Daoy (cell line): ENCODE results near the gene CSNK1E. TPM values are rescaled to one million over a fixed set of nuclear protein-coding genes. Genes with fewer than 3 reads are reported as not detected.
A peak's percentile ranks its signal among the peaks of the same experiment; 100 is the strongest.

Source experiments
- DNase-seq: peaks from one replicate; pipeline ENCODE4 v3.0.0-alpha.2; 2015; ENCODE audit warnings: low read depth
- total RNA-seq: library from RNA; depleted of rRNA; stranded (reverse); fragments of >200 nt; shearing (Covaris generic); gene quantifications from 2 replicates; pipeline ENCODE4 v1.2.3, GENCODE V29; 2014

CSNK1E gene
- total RNA-seq, 1 experiment from 2014 or later, result 62.7 TPM

DNA sequence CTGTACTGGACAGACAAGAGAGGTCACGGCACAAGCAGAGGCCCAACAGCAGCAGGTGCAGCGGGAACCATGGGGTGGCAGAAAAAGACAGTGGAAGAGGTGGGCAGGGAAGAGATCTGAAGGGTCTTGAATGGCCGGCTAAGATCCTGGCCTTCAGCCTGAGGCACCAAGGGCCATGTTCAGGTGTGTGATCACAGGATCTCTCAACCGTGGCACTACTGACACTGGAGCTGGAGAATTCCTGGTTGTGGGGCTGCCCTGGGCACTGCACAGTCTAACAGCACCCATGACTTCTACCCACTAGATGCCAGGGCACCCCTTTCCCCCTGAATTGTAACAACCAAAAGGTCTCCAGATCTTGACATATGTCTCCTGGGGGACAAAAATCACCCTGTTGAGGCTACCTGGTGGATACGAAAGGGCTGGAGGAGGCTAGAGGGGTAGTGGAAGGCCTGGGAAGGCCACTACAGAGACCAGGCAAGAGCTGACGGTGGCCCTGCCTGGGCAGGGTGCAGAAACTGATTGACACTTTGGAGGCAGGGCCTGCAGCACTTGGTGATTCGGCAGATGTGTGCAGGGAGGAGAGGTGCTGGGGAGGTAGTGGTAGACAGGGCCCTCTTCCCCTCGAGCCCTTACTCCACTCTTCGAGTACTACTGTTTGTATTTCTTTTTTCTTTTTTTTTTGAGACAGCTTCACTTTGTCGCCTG, 8.3 kb downstream of the CSNK1E start:
- no peak for DNase-seq

DNA sequence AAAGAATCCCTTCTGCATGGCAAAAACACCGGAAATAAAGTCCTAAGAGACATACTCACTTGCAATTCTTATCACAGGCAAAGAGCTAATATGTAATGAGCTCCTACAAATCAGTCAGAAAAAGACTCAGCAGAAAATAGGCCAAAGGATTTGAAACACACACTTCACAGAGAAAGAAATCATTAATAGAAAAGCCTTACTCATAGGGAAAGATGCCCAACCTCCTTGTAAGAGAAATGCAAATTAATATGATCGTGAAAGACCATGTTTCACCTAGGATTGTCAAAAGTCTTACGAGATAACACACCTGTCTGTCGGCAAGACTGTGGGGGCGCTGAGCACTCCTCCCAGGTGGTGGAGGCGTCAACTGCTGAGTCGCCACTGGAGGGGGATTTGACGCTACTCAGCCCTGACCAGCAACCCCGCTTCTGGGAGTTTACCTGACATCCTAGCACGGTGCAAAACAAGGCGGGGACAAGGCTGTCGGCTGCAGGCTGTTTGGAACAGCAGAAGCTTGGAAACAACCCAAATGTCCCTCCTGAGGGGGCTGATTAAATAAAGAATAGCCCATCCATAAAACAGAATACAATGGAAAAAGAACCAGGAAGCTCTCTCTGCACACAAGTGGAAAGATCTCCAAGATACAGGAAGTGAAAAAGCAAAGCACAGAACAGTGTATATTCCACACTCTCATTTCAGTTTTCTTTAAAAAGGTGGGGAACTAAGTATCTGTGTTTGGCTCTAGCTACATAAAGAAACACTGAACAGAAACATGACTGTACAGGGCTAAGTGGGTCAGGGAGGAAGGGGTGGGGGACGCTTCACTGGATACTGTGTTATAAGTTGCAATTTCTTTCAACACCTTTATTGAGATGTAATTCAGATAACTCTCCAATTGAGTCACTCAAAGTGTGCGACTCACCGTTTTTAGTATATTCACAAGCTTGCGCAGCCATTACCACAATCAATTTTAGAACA, 11.5 kb downstream of the CSNK1E start:
- DNase-seq, result no peak

DNA sequence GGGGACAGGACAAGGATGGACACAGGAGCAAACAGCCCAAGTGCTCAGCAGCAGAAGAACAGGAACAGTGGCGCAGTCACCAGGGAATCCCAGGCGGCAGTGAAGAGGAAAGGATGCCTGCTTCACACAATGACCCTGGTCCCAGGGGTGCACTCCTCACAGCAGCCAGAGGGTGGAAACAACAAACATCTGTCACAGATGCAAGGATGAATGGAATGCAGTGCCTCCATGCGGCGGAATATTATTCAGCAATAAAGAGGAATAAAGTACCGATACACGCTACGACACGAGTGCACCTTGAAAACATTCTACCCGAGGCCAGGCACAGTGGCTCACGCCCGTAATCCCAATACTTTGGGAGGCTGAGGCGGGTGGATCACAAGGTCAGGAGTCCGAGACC, 12.7 kb downstream of the CSNK1E start:
- DNase-seq, result no peak

DNA sequence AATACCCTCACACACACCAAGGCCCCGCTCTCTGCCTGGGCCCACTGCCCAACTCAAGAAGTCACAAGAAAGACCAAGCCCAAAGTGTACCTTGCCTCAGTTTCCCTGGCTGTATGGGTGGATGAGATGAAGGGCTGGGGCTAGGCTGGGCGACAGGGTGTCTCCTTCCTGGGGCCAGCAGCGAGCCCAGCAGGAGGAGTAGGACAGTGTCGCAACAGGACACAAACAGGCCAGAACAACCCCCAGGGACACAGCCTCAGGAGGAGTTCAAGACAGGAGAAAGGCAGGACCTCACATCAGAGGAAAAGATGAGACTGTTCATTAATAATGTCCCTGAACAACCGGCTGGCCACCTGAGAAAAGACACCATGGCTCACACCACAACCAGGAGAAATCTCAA, 13.3 kb downstream of the CSNK1E start:
- DNase-seq, result no peak

DNA sequence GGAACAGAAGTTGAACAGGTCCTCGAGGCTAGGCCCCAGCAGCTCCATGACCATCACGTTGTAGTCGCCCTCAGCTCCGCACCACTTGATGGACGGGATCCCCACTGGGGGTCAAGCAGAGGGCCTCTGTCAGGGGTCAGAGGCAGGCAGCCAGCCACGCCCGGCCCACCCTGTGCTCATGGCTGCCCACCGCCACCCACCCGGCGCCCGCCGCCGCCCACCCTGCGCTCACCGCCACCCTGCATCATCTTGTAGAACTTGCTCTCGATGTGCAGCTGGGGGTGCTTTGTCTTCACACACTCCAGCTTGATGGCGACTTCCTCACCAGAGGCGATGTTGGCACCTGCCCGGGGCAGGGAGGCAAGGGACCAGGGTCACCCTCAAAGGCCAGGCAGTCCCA, 14.3 kb downstream of the CSNK1E start:
- no peak for DNase-seq

DNA sequence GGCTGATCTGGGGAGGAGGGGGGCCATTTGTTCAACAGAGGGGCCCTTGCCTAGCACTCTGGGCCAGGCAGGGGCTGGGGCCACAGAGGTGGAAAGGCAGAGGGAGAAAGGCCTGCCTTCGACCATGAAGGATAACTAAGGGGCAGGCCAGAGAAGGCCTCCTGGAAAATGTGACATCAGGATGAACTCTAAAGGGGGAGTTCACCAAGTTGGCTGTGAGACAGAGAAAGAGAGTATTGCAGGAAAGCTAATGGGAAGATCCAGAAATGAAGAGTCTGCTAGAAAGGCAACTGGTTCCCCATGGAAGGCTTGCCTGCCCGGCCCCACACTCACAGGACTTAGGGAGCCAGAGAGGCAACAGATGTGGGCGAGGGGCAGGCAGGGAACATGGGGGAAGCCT, 16.3 kb downstream of the CSNK1E start:
- DNase-seq, result no peak

DNA sequence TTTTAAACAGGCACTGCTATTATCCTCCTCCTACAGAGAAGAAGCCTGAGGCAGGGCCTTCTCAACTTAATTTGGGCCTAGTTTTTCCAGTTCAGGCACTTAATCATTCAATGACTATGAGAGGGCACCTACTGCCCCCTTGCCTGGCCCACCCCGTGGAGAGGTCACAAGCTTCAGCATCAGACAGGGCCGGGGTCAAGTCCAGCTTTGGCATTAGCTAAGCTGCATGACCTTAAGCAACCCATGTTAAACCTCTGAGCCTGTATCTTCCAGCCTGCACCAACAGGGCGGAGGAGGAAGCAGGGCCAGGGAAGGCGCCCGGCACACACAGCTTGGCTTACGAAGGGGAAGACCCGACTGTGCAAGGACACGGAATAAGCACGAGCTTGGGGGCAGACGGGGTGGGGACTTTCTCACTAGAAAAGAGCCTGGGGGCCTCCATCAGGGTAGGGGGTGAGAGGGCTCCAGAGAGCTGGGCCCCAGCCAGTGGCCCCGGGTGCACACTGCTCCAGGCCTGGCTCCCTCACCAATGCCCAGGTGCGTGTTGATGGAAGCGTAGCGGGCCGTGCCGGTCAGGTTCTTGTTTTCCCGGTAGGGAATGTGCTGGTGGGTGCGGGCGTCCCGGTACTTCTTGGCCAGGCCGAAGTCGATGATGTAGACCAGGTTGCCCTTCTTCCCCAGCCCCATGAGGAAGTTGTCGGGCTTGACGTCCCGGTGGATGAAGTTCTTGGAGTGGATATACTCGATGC, 16.9 kb downstream of the CSNK1E start:
- DNase-seq, result no peak

DNA sequence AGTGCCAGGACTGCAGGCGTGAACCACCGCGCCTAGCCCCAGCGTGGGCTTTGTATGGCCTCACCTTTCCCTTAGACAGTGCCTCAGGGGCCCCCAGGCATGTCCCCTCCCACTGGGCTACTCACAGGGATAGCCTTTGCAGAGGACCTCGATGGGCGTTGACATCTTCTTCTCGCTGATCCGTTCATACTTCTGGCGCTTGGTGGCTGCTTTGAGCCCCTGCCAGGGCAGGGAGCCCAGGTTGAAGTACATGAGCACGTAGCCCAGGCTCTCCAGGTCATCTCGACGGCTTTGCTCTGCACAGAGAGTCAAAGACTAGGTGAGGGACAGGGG, 17.5 kb downstream of the CSNK1E start:
- no peak for DNase-seq

DNA sequence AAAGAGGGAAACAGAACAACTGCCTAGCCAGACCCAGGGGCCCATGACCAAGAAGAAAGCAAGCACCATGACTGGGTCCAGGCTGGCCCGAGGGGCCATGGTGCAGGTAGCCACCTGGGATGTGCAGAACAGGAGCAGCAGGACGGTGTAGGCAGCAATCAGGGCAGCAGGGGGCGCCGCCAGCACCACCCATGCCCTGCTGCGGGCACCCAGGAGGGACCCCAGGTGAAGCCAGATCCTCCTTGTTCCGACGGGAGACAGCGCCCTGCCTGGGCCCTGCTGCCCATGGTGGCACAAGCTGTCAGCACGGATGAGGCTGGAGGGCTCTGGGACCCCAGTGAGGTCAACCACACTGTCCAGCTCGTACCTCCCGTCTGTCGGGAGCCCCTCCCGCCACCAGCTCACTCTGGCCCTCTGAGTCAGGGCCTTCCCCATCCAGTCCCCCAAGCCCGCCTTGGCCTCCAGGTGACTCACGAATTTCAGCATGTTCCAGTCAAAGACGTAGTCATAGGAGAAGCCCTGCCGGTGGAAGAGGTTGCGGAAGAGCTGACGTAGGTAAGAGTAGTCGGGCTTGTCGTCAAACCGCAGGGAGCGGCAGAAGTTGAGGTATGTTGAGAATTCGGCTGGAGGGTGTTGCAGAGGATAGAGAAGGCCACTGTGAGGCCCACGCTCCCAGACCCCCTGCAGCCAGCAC, 18.8 kb downstream of the CSNK1E start:
- DNase-seq, result peak; percentile 51

DNA sequence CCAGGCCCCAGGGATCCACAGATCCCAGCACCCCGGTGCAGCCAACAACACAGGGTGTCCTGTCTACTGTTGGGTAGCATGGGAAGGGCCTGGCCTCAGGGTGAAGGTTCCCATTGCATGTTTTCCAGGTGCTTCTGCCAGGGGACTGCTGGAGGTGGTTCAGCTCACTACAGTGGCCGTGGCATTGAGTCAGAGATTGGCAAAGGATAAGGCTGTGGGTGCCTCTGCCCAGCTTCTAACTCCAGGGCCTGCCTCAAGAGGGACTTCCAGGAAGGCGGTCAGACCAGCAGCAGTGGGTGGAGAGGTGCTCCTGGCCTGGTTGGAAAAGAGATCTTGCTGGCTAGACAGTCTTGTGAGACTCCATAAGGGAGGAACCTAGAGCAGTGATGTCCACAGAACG, 20.9 kb downstream of the CSNK1E start:
- DNase-seq, result no peak

DNA sequence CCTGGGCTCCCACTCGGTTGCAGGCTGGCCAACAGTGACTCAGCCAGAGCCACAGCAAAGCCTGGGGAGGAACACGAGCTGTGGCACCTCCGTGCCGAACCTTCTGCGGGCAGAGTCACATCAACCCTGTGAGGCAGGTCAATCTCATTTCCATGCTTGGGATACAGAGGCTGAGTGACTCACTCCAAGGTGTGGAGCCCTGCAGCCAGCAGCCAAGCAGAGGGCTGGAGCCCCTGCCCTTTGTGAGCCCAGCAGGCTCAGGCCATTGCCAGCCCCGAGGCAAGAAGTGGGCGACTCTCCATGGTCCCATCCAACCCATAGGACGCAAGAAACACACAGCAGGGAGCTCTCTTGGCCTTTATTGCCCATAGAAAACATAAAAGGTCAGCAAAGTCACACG, 21.4 kb downstream of the CSNK1E start:
- no peak for DNase-seq

DNA sequence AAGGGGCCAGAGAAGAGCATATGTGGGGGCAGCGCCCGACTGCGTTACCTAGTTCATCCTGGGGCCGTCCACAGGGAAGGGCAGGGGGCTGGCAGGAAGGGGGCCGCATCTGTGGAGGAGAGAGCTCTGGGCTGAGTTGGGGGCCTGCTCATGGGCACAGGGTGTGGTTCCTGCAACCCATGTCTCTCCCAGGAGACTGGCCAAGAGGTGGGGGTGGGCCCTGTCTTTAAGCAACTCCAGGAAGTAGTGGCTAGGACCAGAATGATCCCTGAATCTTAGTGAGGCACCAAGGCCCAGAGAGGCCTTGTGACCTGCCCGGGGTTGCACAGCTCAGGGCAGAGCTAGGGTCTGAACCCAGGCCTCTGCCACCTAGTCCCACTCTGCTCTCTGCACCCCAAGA, 21.9 kb downstream of the CSNK1E start:
- DNase-seq, result no peak

DNA sequence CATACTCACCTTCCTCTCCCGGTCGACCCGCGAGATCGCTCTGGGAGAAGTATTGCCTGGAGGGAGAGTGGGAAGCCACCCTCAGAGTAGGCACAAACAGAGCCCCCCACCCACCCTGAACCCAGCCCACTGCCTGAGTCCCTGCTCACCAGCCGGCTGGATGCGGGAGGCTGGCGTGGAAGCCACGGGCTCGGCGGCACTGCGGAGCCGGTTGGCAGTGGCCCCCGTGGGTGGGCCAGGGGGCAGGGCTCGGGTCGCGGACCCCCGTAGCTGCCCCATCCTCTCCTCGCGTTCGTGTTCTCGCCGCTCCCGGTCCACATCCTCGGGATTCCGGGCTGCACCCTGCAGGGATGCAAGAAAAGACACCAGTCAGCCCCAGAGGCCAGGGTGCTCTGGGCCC, 23.0 kb downstream of the CSNK1E start:
- no peak for DNase-seq

DNA sequence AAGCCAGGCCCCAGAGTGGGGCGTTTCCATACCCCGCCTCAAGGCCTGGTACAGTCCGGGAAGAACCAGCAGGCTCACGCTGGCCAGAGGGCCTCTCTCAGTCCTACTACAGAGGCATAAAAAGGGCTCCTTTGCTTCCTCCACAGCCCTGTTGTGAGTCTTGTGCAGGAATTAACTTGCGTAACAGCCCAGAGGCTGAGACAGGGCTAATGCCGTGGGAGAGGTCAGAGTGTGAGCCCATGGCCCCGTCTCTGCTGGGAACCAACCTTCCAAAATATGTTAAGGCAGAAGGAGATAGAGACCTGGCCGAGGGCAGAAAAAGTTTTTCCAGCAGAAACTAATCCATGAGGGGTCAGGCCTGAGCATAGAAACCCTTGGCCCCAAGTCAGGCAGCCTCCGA, 24.5 kb downstream of the CSNK1E start:
- DNase-seq, result no peak

DNA sequence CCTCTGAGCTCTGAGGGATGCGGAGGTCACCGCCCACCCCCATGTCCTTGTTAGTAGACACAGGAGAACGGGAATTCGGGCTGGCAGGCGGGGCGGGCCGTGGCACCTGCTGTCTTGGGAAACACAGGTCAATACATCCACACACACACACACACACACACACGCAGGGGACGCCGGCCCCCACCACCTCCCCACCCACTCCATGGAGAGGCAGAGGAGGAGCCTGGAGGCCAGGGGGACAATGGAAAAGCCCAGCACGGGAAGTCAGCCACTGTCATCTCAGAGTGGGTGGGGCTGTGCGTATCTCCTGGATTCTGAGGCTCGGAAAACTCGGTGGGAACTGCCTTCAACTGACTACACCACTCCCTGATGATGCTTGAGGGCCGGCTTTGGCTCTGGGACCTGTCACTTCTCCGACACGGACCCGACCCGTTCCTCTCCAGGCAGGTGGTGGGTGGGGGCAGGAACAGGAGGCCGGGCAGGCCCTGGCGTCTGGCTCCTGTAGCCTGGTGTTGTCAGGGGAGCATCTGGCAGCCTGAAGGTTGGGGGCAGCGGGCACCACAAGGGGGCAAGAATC, 25.9 kb downstream of the CSNK1E start:
- no peak for DNase-seq

DNA sequence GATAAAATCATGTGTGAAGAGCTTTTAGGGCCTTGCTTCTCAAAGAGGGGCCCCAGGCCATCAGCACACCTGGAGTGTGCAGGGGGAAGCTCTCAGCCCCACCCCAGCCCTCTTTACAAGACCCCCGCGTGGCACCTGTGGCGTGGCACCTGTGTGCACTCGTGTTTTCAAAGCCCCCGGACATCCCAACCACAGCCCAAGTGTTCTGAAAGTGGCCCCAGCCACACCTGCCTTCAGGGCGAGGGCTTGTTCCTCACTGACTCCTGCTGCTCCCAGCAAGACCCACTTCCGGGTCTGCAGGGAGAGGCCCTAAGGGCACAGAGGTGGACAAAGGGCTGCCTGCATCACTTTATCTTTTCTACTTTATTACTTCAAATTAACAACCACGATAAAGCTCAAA, 26.9 kb downstream of the CSNK1E start:
- DNase-seq, result no peak

DNA sequence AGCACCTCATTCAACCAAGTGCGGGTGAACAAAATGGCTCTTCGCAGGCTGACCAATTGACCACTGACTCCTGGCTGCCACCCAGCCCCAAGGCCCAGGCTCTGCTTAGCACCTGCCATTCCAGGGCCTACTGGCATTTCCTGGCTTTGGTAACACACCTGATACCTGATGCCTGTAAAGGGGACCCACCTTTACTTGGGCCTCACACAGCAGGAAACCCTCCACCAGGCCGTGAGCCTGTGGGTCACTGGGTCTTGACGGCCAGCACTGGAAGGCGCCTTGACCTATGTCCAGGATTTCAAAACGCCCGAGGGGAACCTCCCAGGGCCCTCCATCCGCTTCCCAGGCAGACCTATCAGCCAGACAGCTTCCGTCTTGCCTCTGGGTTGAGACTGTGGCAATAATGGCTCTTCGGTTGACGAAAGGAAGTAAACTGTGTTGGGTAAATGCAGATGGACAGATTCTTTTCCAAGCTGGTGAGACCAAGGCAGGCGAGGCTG, 27.6 kb downstream of the CSNK1E start:
- DNase-seq, result no peak

DNA sequence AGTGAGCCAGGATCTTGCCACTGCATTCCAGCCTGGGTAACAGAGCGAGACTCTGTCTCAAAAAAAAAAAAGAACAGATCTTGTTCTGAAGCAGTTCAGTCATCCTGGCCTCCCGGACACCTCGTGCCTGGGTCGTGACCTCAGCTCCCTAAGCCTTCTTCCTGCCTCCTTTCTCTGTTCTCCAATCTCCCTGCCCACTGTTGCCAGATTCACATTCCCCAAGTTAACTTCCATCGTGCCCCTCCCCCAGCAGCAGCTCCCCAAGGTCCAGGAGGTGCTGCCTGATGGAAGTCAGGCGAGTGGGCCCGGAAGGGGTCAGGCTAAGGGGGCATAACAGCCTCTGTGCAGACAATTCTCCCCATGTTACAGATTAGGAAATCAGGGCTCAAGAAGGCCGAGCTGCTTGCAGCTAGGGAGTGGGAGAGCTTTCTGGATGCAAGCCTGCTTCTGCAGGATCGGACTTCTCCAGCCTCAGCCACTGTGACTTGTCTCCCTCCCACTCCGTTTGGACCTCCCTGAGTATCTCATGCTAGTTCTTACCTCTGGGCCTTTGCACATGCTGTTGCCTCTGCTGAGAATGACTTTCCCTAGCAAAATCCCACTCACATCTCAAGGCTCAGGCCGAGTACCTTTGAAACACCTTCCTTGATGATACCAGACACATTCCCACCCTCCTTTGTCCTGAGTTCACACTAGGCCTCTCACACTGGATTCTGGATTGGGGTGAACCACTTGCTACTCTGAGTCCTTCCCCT, 30.1 kb downstream of the CSNK1E start:
- no peak for DNase-seq

DNA sequence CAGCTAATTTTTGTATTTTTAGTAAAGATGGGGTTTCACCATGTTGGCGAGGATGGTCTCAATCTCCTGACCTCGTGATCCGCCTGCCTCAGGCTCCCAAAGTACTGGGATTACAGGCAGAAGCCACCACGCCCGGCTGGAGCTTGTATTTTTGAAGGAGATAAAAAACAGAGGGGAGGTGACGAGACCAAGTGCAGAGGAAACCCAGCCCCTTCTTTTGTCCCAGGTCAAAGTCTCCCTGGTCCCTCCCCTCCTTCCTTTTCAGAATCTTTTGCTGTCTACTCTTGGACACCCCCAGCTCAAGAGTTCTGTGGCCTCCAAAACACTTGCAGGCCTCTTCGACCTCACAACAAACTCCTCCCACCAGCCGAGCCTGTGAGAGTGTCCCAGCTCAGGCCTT, 32.2 kb downstream of the CSNK1E start:
- no peak for DNase-seq

DNA sequence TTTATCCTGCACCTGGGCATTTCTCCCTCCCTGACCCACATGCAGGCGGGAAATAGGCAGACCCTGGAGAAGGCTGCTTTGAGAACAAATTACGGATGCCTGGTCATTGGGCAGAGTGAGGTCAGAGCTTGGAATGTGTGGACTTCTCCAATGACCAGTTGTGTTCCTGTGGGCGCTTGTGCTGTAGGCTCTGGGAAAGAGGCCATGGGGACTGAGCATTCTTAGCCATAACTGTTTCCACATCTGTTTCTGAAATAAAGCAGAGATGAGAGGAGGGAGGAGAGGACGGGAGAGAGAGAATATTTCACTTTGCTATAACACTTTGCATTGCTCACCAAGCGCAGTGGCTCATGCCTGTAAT, 33.2 kb downstream of the CSNK1E start:
- no peak for DNase-seq

DNA sequence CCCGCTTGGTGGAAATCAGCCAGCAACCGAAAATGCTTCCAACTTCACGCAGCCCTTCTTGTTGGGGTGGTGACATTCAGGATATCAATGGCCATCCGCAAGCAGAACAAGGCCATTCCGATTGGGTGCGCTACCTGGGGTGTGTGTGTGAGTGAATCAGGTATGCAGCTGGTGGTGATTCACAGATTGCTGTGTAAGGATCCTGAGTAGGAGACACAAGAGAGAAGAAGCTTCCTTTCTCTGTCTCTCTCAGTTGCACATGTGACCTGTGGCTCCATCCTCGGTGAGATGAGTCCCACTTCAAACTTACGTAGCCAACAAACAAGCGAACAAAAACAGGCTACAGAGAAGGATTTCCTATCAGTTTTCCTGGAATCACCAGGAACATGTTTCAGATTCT, 34.8 kb downstream of the CSNK1E start:
- DNase-seq, result no peak
